WTC11 (cell line): ENCODE measurements around the gene GPR62. TPM values are rescaled to one million over a fixed set of nuclear protein-coding genes. Genes with fewer than 3 reads are reported as not detected.
A peak's percentile ranks its signal among the peaks of the same experiment; 100 is the strongest.

Source experiments
- ATAC-seq: fragments of 200-7000 bp; cut with Tn5 transposase; 2 replicates; pipeline ENCODE4 v1.10.0; 2021; ENCODE audit warnings: mild to moderate bottlenecking, moderate library complexity
- CTCF ChIA-PET: fragments of 300-600 bp; sonication (Branson Sonifier 250); formaldehyde crosslinking; loops from one replicate; lab custom pipeline; 2021; ENCODE audit warnings: antibody characterized with exemption; lab: Charles Lee
- POLR2A ChIA-PET: fragments of 350-600 bp; sonication (Branson Sonifier 250); formaldehyde crosslinking; loops from one replicate; lab custom pipeline; 2021; ENCODE audit warnings: antibody characterized with exemption; lab: Charles Lee
- DNase-seq: peaks from one replicate; pipeline ENCODE4 v3.0.0; 2021; ENCODE audit warnings: low spot score
- H3K27ac Mint-ChIP-seq: 2 replicates; pipeline ENCODE4 v1.8.0; 2021; ENCODE audit warnings: mixed read lengths
- H3K27me3 Mint-ChIP-seq: 2 replicates; pipeline ENCODE4 v1.8.0; 2021; ENCODE audit warnings: low read depth, mild to moderate bottlenecking, moderate library complexity, mixed read lengths
- H3K36me3 Mint-ChIP-seq: 2 replicates; pipeline ENCODE4 v1.8.0; 2021; ENCODE audit warnings: mixed read lengths
- H3K4me1 Mint-ChIP-seq: 2 replicates; pipeline ENCODE4 v1.8.0; 2022; ENCODE audit warnings: mixed read lengths
- H3K4me3 Mint-ChIP-seq: 2 replicates; pipeline ENCODE4 v1.8.0; 2021; ENCODE audit warnings: mild to moderate bottlenecking, moderate library complexity, mixed read lengths
- H3K9me3 Mint-ChIP-seq: 2 replicates; pipeline ENCODE4 v1.8.0; 2021; ENCODE audit warnings: mixed read lengths
- ATF2 ChIP-seq: sonication (generic); formaldehyde crosslinking; IDR thresholded peaks from 2 replicates; pipeline ENCODE4 v1.8.1; 2022; ENCODE audit warnings: low read depth, missing genetic modification reagents, borderline replicate concordance
- ATF3 ChIP-seq: sonication (generic); formaldehyde crosslinking; conservative IDR thresholded peaks from 2 replicates; pipeline ENCODE4 v1.8.1; 2022; ENCODE audit warnings: mild to moderate bottlenecking, missing genetic modification reagents
- CBFB ChIP-seq: sonication (generic); formaldehyde crosslinking; IDR thresholded peaks from 2 replicates; pipeline ENCODE4 v1.8.1; 2022; ENCODE audit warnings: mild to moderate bottlenecking, low read depth, missing genetic modification reagents
- IRF2 ChIP-seq: sonication (generic); formaldehyde crosslinking; IDR thresholded peaks from 2 replicates; pipeline ENCODE4 v1.8.0; 2022; ENCODE audit warnings: low read depth, missing genetic modification reagents, borderline replicate concordance
- MXD4 ChIP-seq: fragments of 250-450 bp; sonication (Bioruptor Pico); IDR thresholded peaks from 2 replicates; pipeline ENCODE4 v1.8.0; 2021; ENCODE audit warnings: mild to moderate bottlenecking, moderate library complexity, borderline replicate concordance
- RELA ChIP-seq: sonication (generic); formaldehyde crosslinking; IDR thresholded peaks from 2 replicates; pipeline ENCODE4 v1.8.1; 2022; ENCODE audit warnings: missing genetic modification reagents, mild to moderate bottlenecking, borderline replicate concordance
- ZNF263 ChIP-seq: sonication (generic); formaldehyde crosslinking; IDR thresholded peaks from 2 replicates; pipeline ENCODE4 v1.8.1; 2022; ENCODE audit warnings: low read depth, mild to moderate bottlenecking, moderate library complexity, missing genetic modification reagents
- ZNF396 ChIP-seq: fragments of 250-450 bp; sonication (Bioruptor Pico); IDR thresholded peaks from 2 replicates; pipeline ENCODE4 v1.8.0; 2021; ENCODE audit warnings: mild to moderate bottlenecking, moderate library complexity, borderline replicate concordance
- ZNF512 ChIP-seq: sonication (generic); formaldehyde crosslinking; IDR thresholded peaks from 2 replicates; pipeline ENCODE4 v1.8.1; 2022; ENCODE audit warnings: missing genetic modification reagents, borderline replicate concordance
- ZSCAN18 ChIP-seq: fragments of 250-450 bp; sonication (Bioruptor Pico); IDR thresholded peaks from 2 replicates; pipeline ENCODE4 v2.1.2; 2022; ENCODE audit warnings: mild to moderate bottlenecking, moderate library complexity
- total RNA-seq: library from RNA; stranded (reverse); gene quantifications from 3 replicates; pipeline ENCODE4 v1.2.3, GENCODE V29; 2021
- TF ChIP-seq, protein P1 (sequence below): sonication (generic); formaldehyde crosslinking; IDR thresholded peaks from 2 replicates; pipeline ENCODE4 v1.8.0; 2022; ENCODE audit warnings: mild to moderate bottlenecking, missing genetic modification reagents
- TF ChIP-seq, protein P2 (sequence below): sonication (generic); formaldehyde crosslinking; IDR thresholded peaks from 2 replicates; pipeline ENCODE4 v1.8.1; 2023; ENCODE audit warnings: mild to moderate bottlenecking, missing genetic modification reagents, borderline replicate concordance

The GPR62 gene
- total RNA-seq, 1 experiment from 2014 or later = 0.24 TPM

- TF ChIP-seq, protein P1, sequence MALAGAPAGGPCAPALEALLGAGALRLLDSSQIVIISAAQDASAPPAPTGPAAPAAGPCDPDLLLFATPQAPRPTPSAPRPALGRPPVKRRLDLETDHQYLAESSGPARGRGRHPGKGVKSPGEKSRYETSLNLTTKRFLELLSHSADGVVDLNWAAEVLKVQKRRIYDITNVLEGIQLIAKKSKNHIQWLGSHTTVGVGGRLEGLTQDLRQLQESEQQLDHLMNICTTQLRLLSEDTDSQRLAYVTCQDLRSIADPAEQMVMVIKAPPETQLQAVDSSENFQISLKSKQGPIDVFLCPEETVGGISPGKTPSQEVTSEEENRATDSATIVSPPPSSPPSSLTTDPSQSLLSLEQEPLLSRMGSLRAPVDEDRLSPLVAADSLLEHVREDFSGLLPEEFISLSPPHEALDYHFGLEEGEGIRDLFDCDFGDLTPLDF (CRISPR knock-in tag) = no peak
- no peak for TF ChIP-seq ATF2 (CRISPR knock-in tag)
- TF ChIP-seq ATF3 = no peak
- TF ChIP-seq IRF2 = no peak
- TF ChIP-seq ZNF263 (CRISPR knock-in tag) = no peak
- no peak for TF ChIP-seq CBFB
- no peak for TF ChIP-seq RELA (CRISPR knock-in tag)
- no peak for TF ChIP-seq ZNF512 (CRISPR knock-in tag)
- no peak for TF ChIP-seq MXD4 (CRISPR knock-in tag)
- TF ChIP-seq, all 79 proteins: peak for 0
Measured at GRCh38 chr3:51987568-51987967, 32.4 kb downstream of the GPR62 start (continued).

DNA sequence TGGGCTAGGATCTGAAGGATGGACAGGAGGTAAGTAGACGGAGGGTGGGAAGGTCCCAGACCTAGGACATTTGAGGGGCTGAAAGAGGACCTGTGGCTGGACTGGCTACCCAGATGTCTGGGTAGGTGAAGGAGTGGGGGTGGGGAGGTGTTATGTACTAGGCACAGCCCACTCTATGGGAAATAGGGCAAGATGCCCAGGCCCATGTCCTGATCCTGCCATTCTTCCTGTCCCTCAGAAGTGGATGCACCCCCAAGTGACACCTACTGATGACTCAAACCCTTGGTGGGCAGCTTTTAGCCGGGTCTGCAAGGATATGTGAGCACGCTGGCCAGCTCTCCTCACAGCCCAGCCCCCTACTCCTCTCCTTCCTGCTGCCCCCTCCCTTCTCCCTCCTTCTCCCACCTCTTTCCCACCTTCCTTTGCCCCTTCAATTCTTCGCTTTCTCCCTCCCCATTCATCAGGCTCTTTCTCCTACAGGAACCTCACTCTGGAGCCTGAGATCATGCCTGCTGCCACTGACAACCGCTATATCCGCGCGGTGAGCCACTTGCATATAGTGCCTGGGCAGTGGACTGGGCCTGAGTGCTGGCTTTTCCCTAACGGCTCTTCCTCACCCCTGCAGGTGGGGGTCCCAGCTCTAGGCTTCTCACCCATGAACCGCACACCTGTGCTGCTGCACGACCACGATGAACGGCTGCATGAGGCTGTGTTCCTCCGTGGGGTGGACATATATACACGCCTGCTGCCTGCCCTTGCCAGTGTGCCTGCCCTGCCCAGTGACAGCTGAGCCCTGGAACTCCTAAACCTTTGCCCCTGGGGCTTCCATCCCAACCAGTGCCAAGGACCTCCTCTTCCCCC is 33.3 kb downstream of the GPR62 start:
- ChIA-PET CTCF (no interaction called here), POLR2A (no interaction called here)
- peak overlapping the region; percentile 11; the same call in 1 of the 2 replicates for H3K27ac Mint-ChIP-seq
- no peaks in the 10 kb centered on the region for H3K27me3 Mint-ChIP-seq
- peaks cover 22% of the 10 kb centered on the region for H3K4me1 Mint-ChIP-seq
- TF ChIP-seq ZNF396 (CRISPR knock-in tag) (no peak), ZSCAN18 (no peak)
- TF ChIP-seq, protein P2, sequence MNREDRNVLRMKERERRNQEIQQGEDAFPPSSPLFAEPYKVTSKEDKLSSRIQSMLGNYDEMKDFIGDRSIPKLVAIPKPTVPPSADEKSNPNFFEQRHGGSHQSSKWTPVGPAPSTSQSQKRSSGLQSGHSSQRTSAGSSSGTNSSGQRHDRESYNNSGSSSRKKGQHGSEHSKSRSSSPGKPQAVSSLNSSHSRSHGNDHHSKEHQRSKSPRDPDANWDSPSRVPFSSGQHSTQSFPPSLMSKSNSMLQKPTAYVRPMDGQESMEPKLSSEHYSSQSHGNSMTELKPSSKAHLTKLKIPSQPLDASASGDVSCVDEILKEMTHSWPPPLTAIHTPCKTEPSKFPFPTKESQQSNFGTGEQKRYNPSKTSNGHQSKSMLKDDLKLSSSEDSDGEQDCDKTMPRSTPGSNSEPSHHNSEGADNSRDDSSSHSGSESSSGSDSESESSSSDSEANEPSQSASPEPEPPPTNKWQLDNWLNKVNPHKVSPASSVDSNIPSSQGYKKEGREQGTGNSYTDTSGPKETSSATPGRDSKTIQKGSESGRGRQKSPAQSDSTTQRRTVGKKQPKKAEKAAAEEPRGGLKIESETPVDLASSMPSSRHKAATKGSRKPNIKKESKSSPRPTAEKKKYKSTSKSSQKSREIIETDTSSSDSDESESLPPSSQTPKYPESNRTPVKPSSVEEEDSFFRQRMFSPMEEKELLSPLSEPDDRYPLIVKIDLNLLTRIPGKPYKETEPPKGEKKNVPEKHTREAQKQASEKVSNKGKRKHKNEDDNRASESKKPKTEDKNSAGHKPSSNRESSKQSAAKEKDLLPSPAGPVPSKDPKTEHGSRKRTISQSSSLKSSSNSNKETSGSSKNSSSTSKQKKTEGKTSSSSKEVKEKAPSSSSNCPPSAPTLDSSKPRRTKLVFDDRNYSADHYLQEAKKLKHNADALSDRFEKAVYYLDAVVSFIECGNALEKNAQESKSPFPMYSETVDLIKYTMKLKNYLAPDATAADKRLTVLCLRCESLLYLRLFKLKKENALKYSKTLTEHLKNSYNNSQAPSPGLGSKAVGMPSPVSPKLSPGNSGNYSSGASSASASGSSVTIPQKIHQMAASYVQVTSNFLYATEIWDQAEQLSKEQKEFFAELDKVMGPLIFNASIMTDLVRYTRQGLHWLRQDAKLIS (CRISPR knock-in tag) = no peak
- H3K4me3 Mint-ChIP-seq = no peak overlapping the region
- ATAC-seq (no peak), DNase-seq (no peak)
- 0 out of 2 replicates have a peak, but pooled peaks cover 2% of the 10 kb centered on the region for H3K9me3 Mint-ChIP-seq
- H3K36me3 Mint-ChIP-seq = peaks cover 23% of the 10 kb centered on the region
